Sigmoid colon (tissue), 7 donors: ENCODE measurements around the gene GRM4. TPM values are rescaled to one million over a fixed set of nuclear protein-coding genes. Genes with fewer than 3 reads are reported as not detected.

ENCODE experiments used
- DNase-seq: peaks from one replicate; pipeline ENCODE4 v3.0.0-alpha.2; 2019
- H3K27ac ChIP-seq, 4 donors: fragments of 200-600 bp; sonication (generic); one replicate each; pipeline ENCODE4 v1.5.1; 2016 to 2019; ENCODE audit warnings: mild to moderate bottlenecking in 1 of 4
- H3K27me3 ChIP-seq, 3 donors: fragments of 200-600 bp; sonication (generic); one replicate each; pipeline ENCODE4 v1.5.1; 2019; ENCODE audit warnings: mild to moderate bottlenecking in 1 of 3
- H3K36me3 ChIP-seq, 4 donors: fragments of 200-600 bp; sonication (generic); one replicate each; pipeline ENCODE4 v1.5.1; 2016 to 2019
- H3K4me1 ChIP-seq, 4 donors: fragments of 200-600 bp; sonication (generic); one replicate each; pipeline ENCODE4 v1.5.1; 2017 to 2019
- H3K4me3 ChIP-seq, 4 donors: fragments of 200-600 bp; sonication (generic); one replicate each; pipeline ENCODE4 v1.5.1; 2017 to 2019; ENCODE audit warnings: mild to moderate bottlenecking in 2 of 4, moderate library complexity in 1 of 4
- H3K9me3 ChIP-seq, 4 donors: fragments of 200-600 bp in 3 of 4; sonication (generic) in 3 of 4; one replicate each; pipeline versions ENCODE4 v1.5.1 to v1.6.1; 2013 to 2019
- CTCF ChIP-seq, 4 experiments: fragments of 450-650 bp in 3 of 4; fragments of 200-600 bp in 1 of 4; IDR thresholded peaks; one replicate each; pipeline ENCODE4 v1.5.1; 2016 to 2019; ENCODE audit warnings: antibody characterized with exemption in 4 of 4, mild to moderate bottlenecking in 3 of 4, moderate library complexity in 2 of 4
- EP300 ChIP-seq, 4 donors: sonication (generic); formaldehyde crosslinking; IDR thresholded peaks; one replicate each; pipeline ENCODE4 v1.6.1; 2017; ENCODE audit warnings: antibody characterized with exemption in 4 of 4
- POLR2A ChIP-seq, 2 donors: fragments of 450-650 bp; IDR thresholded peaks; one replicate each; pipeline ENCODE4 v1.6.1; 2016; ENCODE audit warnings: antibody characterized with exemption in 2 of 2, mild to moderate bottlenecking in 2 of 2, moderate library complexity in 2 of 2
- POLR2AphosphoS5 ChIP-seq, 4 donors: sonication (generic); formaldehyde crosslinking; IDR thresholded peaks; one replicate each; pipeline ENCODE4 v1.6.1; 2017; ENCODE audit warnings: antibody characterized with exemption in 4 of 4
- WGBS, 2 donors: extraction: QIAGEN DNeasy Blood & Tissue Kit; methylation state at CpG; one replicate each; pipeline ENCODE4 v1.1.7; 2013; 5-methylcytosine and 5-hydroxymethylcytosine counted together
- intact Hi-C: fragments of 100-400 bp; cut with DNase I; formaldehyde crosslinking; loops from one replicate; pipeline ENCODE4 v1.15.1; 2023
- polyA plus RNA-seq, 3 donors: library from polyadenylated mRNA; stranded (reverse); fragments of 200-250 nt; gene quantifications; one replicate each; pipeline ENCODE4 v1.2.3, GENCODE V29; 2013
- total RNA-seq, 4 donors: library from RNA; depleted of rRNA; stranded (reverse); fragments of >200 nt; gene quantifications; one replicate each; pipeline ENCODE4 v1.1.0, GENCODE V29; 2016
- donor health status: healthy with polysubstance abuse.
- donor health status: Bipolar disorder and iron deficiency.
- donor health status: healthy.

The GRM4 gene
- total and polyA plus RNA-seq, 7 donors, result 0.07 to 0.14 TPM; not detected in 5

GRCh38 chr6:34080357-34080756 lies 65.5 kb downstream of the GRM4 start:
- H3K4me3 ChIP-seq, result no peak overlapping the region
- no peaks in the 10 kb centered on the region for H3K36me3 ChIP-seq
- WGBS, 2 donors, result 70 to 87% methylated on average over 5 of the region's 5 CpGs
- no peaks in the 10 kb centered on the region for H3K4me1 ChIP-seq
- H3K9me3 ChIP-seq, result no peaks in the 10 kb centered on the region
- H3K27me3 ChIP-seq, result no peaks in the 10 kb centered on the region
- TF ChIP-seq POLR2A (IDR thresholded peaks at IDR 0.05) (no peak), CTCF (IDR thresholded peaks at IDR 0.05) (no peak), POLR2AphosphoS5 (IDR thresholded peaks at IDR 0.05) (no peak), EP300 (IDR thresholded peaks at IDR 0.05) (no peak)
- intact Hi-C loops, result no loop called here
- DNase-seq, result no peak
- H3K27ac ChIP-seq, result no peak overlapping the region

GRCh38 chr6:34079899-34080298 lies 66.0 kb downstream of the GRM4 start:
- Histone ChIP-seq H3K9me3 (no peaks in the 10 kb centered on the region), H3K4me1 (no peaks in the 10 kb centered on the region), H3K27me3 (peaks cover 0 to 1% (median 0%) of the 10 kb centered on the region in 3 donors), H3K36me3 (no peaks in the 10 kb centered on the region), H3K27ac (no peak overlapping the region), H3K4me3 (no peak overlapping the region)
- intact Hi-C loops, result no loop called here
- 73 to 78% methylated on average over 8 of the region's 8 CpGs for WGBS, 2 donors
- no peak for DNase-seq
- TF ChIP-seq POLR2A (IDR thresholded peaks at IDR 0.05) (no peak), POLR2AphosphoS5 (IDR thresholded peaks at IDR 0.05) (no peak), EP300 (IDR thresholded peaks at IDR 0.05) (no peak), CTCF (IDR thresholded peaks at IDR 0.05) (no peak)

- DNase-seq, result no peak
- WGBS, 2 donors, result 86 to 89% methylated on average over 6 of the region's 6 CpGs
- no peaks in the 10 kb centered on the region for H3K9me3 ChIP-seq
Observed at GRCh38 chr6:34075906-34076305, 70.0 kb downstream of the GRM4 start.

GRCh38 chr6:34074064-34074742 lies 71.7 kb downstream of the GRM4 start:
- WGBS, 2 donors, result 72% methylated on average over 22 of the region's 22 CpGs
- no peak for DNase-seq
- TF ChIP-seq POLR2A (IDR thresholded peaks at IDR 0.05), result no peak
- no peak for TF ChIP-seq CTCF (IDR thresholded peaks at IDR 0.05)
- TF ChIP-seq EP300 (IDR thresholded peaks at IDR 0.05), result no peak
- no peak for TF ChIP-seq POLR2AphosphoS5 (IDR thresholded peaks at IDR 0.05)
- H3K27ac ChIP-seq, result no peak overlapping the region
- peaks cover 0 to 14% (median 0%) of the 10 kb centered on the region in 3 donors for H3K27me3 ChIP-seq
- no peaks in the 10 kb centered on the region for H3K4me1 ChIP-seq
- no peaks in the 10 kb centered on the region for H3K9me3 ChIP-seq
- H3K36me3 ChIP-seq, result no peaks in the 10 kb centered on the region
- intact Hi-C loops, result no loop called here
- H3K4me3 ChIP-seq, result no peak overlapping the region

More at GRCh38 chr6:34075906-34076305, 70.0 kb downstream of the GRM4 start:
- TF ChIP-seq CTCF (IDR thresholded peaks at IDR 0.05) (no peak), EP300 (IDR thresholded peaks at IDR 0.05) (no peak), POLR2A (IDR thresholded peaks at IDR 0.05) (no peak), POLR2AphosphoS5 (IDR thresholded peaks at IDR 0.05) (no peak)
- no peak overlapping the region for H3K4me3 ChIP-seq
- no peaks in the 10 kb centered on the region for H3K36me3 ChIP-seq
- no peaks in the 10 kb centered on the region for H3K4me1 ChIP-seq
- no peak overlapping the region for H3K27ac ChIP-seq
- intact Hi-C loops, result no loop called here
- H3K27me3 ChIP-seq, result peaks cover 0 to 14% (median 0%) of the 10 kb centered on the region in 3 donors

DNA sequence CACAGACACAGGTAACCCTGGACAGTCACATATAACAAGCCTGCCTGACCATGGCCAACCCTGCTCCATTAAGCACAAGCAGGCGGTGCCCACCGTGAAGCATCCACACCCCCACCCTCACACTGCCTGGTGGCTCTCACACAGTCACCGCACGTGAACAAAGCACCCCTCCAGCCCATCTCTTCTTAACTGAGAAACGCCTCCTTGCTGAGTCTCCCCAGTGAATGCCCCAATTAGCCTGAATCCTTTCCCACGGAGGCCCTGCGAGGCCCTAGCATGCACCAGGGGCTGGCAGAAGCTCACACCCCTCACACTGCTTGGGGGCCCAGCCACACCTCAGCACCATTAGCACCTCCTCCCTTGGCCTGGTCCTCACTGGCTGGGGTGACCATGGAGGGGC lies 72.3 kb downstream of the GRM4 start:
- H3K4me1 ChIP-seq, result no peaks in the 10 kb centered on the region
- TF ChIP-seq EP300 (IDR thresholded peaks at IDR 0.05), result no peak
- no peak for TF ChIP-seq POLR2AphosphoS5 (IDR thresholded peaks at IDR 0.05)
- no peak for TF ChIP-seq CTCF (IDR thresholded peaks at IDR 0.05)
- TF ChIP-seq POLR2A (IDR thresholded peaks at IDR 0.05), result no peak
- no peak overlapping the region for H3K27ac ChIP-seq
- no peak for DNase-seq
- 65 to 72% methylated on average over 7 of the region's 7 CpGs for WGBS, 2 donors
- peaks cover 0 to 14% (median 1%) of the 10 kb centered on the region in 3 donors for H3K27me3 ChIP-seq
- no peaks in the 10 kb centered on the region for H3K36me3 ChIP-seq
- no peak overlapping the region for H3K4me3 ChIP-seq
- no peaks in the 10 kb centered on the region for H3K9me3 ChIP-seq
- intact Hi-C loops, result no loop called here
